Measurements from ENCODE around the gene CALHM4.

GRCh38 chr6:116528780-116529179 lies 24.8 kb upstream of the CALHM4 start:
- TF ChIP-seq, protein P1, sequence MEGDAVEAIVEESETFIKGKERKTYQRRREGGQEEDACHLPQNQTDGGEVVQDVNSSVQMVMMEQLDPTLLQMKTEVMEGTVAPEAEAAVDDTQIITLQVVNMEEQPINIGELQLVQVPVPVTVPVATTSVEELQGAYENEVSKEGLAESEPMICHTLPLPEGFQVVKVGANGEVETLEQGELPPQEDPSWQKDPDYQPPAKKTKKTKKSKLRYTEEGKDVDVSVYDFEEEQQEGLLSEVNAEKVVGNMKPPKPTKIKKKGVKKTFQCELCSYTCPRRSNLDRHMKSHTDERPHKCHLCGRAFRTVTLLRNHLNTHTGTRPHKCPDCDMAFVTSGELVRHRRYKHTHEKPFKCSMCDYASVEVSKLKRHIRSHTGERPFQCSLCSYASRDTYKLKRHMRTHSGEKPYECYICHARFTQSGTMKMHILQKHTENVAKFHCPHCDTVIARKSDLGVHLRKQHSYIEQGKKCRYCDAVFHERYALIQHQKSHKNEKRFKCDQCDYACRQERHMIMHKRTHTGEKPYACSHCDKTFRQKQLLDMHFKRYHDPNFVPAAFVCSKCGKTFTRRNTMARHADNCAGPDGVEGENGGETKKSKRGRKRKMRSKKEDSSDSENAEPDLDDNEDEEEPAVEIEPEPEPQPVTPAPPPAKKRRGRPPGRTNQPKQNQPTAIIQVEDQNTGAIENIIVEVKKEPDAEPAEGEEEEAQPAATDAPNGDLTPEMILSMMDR (IDR thresholded peaks at IDR 0.05; ENCODE audit: extremely low read depth in 1 of 2, insufficient read depth in 1 of 2, low read depth in 1 of 2, low read length in 2 of 2) = no peak
- TF ChIP-seq EZH2 (IDR thresholded peaks at IDR 0.05; ENCODE audit: borderline replicate concordance, low read depth, low read length, severe bottlenecking) (no peak), POLR2A (IDR thresholded peaks at IDR 0.05; ENCODE audit: low read depth, low read length) (no peak), POLR2AphosphoS5 (IDR thresholded peaks at IDR 0.05; ENCODE audit: insufficient read depth, low read depth, low read length) (no peak)

Data from endothelial cell of umbilical vein (primary cell).